Muscle layer of duodenum (tissue), 2 donors: ENCODE data around the gene AFM.

Source experiments
- H3K27ac ChIP-seq: one replicate; pipeline ENCODE4 v1.7.0; 2013; ENCODE audit warnings: mild to moderate bottlenecking, low read length
- H3K27me3 ChIP-seq: one replicate; pipeline ENCODE4 v1.7.0; 2013; ENCODE audit warnings: low read depth, mild to moderate bottlenecking, control low read depth, low read length
- H3K36me3 ChIP-seq, 2 donors: one replicate each; pipeline ENCODE4 v1.7.0; 2013; ENCODE audit warnings: low read length in 2 of 2, control low read depth in 1 of 2, mild to moderate bottlenecking in 1 of 2; ENCODE audit not compliant: insufficient read depth in 2 of 2, control insufficient read depth in 1 of 2
- H3K4me1 ChIP-seq, 2 donors: one replicate each; pipeline ENCODE4 v1.7.0; 2013; ENCODE audit warnings: low read length in 2 of 2, mild to moderate bottlenecking in 2 of 2, control low read depth in 1 of 2, moderate library complexity in 1 of 2; ENCODE audit not compliant: insufficient read depth in 2 of 2, control insufficient read depth in 1 of 2
- H3K4me3 ChIP-seq, 2 donors: one replicate each; pipeline ENCODE4 v1.7.0; 2013; ENCODE audit warnings: low read length in 2 of 2, low read depth in 1 of 2, mild to moderate bottlenecking in 1 of 2
- H3K9me3 ChIP-seq, 2 donors: one replicate each; pipeline ENCODE4 v1.7.0; 2013; ENCODE audit warnings: low read length in 2 of 2, control low read depth in 1 of 2, mild to moderate bottlenecking in 1 of 2; ENCODE audit not compliant: control insufficient read depth in 1 of 2
- donor health status: healthy.

Gene AFM

DNA sequence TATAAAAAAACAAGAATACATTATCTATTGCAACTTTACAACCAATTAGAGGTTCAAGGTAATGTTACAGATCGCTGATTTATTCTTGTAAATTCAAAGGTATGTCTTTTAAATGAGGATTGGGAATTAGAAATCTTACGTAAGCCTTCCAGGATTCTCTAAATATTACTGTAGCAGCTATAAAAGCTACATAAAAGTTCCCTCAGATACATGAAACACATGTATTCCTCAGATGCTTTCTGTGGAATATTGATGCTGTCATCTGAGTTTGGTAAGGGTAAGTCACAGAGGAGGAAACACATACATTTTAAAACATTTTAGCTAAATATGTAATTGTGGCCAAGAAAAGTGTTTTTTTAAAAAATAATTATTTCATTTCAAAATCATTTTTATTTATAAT lies 42.1 kb upstream of the AFM start:
- Histone ChIP-seq H3K36me3 (no peaks in the 10 kb centered on the region), H3K4me3 (no peak overlapping the region), H3K4me1 (no peaks in the 10 kb centered on the region), H3K9me3 (no peaks in the 10 kb centered on the region), H3K27ac (no peak overlapping the region), H3K27me3 (no peaks in the 10 kb centered on the region)

DNA sequence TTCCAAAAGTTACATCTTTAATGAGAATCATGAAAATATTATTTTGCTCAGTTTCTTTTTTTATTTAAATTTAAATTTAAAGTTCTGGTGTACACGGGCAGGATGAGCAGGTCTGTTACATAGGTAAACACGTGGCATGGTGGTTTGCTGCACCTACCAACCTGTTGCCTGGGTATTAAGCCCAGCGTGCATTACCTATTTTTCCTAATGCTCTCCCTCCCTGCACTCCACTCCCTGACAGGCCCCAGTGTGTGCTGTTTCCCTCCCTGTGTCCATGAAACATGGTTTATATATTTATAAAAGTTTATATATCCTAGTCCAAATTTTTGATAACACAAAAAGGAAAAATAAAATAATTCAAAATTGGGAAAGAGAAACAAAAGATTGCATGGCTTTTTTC lies 41.6 kb upstream of the AFM start:
- Histone ChIP-seq H3K9me3 (no peaks in the 10 kb centered on the region), H3K27ac (no peak overlapping the region), H3K4me3 (no peak overlapping the region), H3K27me3 (no peaks in the 10 kb centered on the region), H3K36me3 (no peaks in the 10 kb centered on the region), H3K4me1 (no peaks in the 10 kb centered on the region)

DNA sequence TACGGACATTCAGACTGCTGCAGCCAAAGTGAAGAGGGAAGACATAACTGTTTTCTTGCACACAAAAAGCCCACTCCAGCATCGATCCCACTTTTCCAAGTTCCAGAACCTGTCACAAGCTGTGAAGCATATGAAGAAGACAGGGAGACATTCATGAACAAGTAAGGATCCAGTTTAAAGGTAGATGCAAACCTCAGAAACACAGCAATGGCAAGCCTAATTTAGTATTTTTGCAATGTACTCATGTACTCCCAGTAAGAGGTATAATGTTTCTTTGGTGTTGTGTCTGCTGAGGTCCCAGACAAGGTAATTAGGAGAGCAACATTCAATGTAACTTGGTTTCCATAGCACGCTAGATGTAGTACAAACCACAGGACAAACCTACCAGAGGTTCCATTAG lies 40.9 kb upstream of the AFM start:
- no peak overlapping the region for H3K4me3 ChIP-seq
- no peaks in the 10 kb centered on the region for H3K9me3 ChIP-seq
- no peaks in the 10 kb centered on the region for H3K36me3 ChIP-seq
- no peak overlapping the region for H3K27ac ChIP-seq
- H3K4me1 ChIP-seq: no peaks in the 10 kb centered on the region
- no peaks in the 10 kb centered on the region for H3K27me3 ChIP-seq

DNA sequence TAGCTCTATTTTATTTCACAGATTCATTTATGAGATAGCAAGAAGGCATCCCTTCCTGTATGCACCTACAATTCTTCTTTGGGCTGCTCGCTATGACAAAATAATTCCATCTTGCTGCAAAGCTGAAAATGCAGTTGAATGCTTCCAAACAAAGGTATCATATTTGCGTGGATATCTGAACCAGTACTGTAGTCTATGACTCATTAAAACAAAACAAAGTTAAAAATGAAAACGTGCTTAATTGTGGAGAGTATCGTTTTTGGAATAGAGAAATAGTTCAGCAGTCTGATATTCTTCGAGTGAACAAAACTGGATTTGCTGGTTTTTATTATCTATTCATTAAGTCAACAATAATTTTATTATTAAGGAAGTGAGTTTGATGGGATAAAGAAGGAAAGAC lies 39.3 kb upstream of the AFM start:
- Histone ChIP-seq H3K27me3 (no peaks in the 10 kb centered on the region), H3K9me3 (no peaks in the 10 kb centered on the region), H3K36me3 (no peaks in the 10 kb centered on the region), H3K27ac (no peak overlapping the region), H3K4me1 (no peaks in the 10 kb centered on the region), H3K4me3 (no peak overlapping the region)

DNA sequence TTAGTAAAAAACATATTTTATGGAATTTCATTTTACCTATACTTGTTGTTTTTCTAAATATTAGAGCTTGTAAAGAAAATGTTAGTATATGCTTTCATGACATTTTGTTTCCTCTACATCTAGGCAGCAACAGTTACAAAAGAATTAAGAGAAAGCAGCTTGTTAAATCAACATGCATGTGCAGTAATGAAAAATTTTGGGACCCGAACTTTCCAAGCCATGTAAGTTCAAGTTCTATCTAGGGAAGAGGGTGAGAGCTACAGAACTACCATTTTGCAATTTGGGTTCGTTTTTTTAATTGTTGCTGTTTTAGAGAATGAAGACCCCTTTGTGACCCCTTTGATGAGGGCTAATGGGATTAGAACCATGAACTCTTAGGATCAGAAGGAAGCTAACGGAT lies 38.3 kb upstream of the AFM start:
- no peak overlapping the region for H3K27ac ChIP-seq
- H3K4me3 ChIP-seq: no peak overlapping the region
- no peaks in the 10 kb centered on the region for H3K27me3 ChIP-seq
- H3K9me3 ChIP-seq: no peaks in the 10 kb centered on the region
- no peaks in the 10 kb centered on the region for H3K4me1 ChIP-seq
- H3K36me3 ChIP-seq: no peaks in the 10 kb centered on the region

GRCh38 chr4:73445383-73446335 lies 35.9 kb upstream of the AFM start:
- no peaks in the 10 kb centered on the region for H3K27me3 ChIP-seq
- no peaks in the 10 kb centered on the region for H3K9me3 ChIP-seq
- no peak overlapping the region for H3K27ac ChIP-seq
- H3K4me3 ChIP-seq: no peak overlapping the region
- H3K4me1 ChIP-seq: no peaks in the 10 kb centered on the region
- H3K36me3 ChIP-seq: no peaks in the 10 kb centered on the region

DNA sequence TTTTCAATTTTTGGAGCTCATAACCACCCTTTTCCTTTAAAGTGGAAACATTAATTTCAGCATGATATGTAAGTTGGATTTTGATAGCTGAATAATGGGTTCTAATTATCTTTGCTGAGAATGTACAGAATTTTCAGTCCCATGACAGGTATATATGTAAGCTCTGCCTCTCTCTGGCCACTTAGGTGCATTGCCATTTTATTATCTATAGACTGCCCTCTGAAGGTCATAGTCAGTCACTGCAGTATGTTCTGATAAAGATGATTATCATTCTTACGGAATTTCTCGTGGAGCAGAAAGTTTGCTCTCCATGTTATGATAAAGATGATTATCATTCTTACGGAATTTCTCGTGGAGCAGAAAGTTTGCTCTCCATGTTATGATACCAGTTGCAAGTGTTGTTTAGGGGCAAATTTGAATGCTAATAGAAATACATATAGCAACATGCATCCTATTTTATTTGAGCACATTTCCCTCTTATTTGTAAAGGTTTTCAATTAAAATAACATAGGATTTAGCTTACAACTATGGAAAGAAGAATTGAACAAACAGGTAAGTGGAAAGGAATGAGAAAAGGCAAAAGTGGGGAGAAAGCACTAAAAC lies 35.1 kb upstream of the AFM start:
- H3K4me3 ChIP-seq: no peak overlapping the region
- no peaks in the 10 kb centered on the region for H3K4me1 ChIP-seq
- no peaks in the 10 kb centered on the region for H3K9me3 ChIP-seq
- H3K36me3 ChIP-seq: no peaks in the 10 kb centered on the region
- no peak overlapping the region for H3K27ac ChIP-seq
- H3K27me3 ChIP-seq: no peaks in the 10 kb centered on the region

DNA sequence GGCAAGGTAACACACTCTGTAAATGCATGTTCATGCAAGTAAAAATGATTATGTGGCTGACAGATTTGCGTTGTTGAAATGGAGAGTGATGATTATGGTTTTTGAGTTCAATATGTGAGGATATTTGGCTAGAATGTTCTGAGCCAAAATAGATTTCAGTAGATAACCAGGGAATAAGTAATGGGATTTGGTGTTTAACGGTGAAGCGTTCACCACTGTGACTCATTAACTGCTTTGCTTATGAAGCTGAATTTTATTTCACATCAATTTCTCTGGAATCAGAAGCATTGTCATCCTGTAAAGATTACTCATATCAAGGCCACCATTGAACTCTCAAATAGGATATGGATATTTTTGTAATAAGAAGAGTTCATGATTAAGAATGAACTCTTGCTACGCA lies 33.9 kb upstream of the AFM start:
- Histone ChIP-seq H3K9me3 (no peaks in the 10 kb centered on the region), H3K4me1 (no peaks in the 10 kb centered on the region), H3K27ac (no peak overlapping the region), H3K36me3 (no peaks in the 10 kb centered on the region), H3K27me3 (no peaks in the 10 kb centered on the region), H3K4me3 (no peak overlapping the region)

GRCh38 chr4:73448448-73449203 lies 32.9 kb upstream of the AFM start:
- no peaks in the 10 kb centered on the region for H3K27me3 ChIP-seq
- no peak overlapping the region for H3K4me3 ChIP-seq
- no peaks in the 10 kb centered on the region for H3K36me3 ChIP-seq
- no peaks in the 10 kb centered on the region for H3K9me3 ChIP-seq
- H3K4me1 ChIP-seq: no peaks in the 10 kb centered on the region
- H3K27ac ChIP-seq: no peak overlapping the region

GRCh38 chr4:73450398-73451004 lies 31.0 kb upstream of the AFM start:
- Histone ChIP-seq H3K4me3 (no peak overlapping the region), H3K4me1 (no peaks in the 10 kb centered on the region), H3K27ac (no peak overlapping the region)

DNA sequence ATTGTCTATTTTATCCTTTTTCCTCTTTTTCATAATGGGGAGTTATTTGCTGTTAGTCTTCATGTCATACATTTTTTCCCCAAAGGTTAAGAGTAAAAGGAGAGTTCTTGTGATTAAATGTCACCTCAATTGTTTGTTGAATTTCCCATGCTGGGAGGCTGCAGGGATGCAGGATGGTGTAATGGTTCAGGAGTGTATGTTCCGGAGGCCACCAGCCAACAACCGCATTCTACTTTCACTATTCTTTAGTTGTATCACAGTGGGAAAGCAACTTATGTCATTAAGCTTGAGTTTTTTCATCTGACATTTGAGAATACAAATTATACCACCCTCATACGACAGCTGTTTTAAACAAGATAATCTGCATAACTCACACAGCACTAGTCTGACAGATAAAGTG lies 30.1 kb upstream of the AFM start:
- H3K27ac ChIP-seq: no peak overlapping the region
- no peak overlapping the region for H3K4me3 ChIP-seq
- no peaks in the 10 kb centered on the region for H3K9me3 ChIP-seq
- H3K27me3 ChIP-seq: no peaks in the 10 kb centered on the region
- H3K4me1 ChIP-seq: no peaks in the 10 kb centered on the region
- no peaks in the 10 kb centered on the region for H3K36me3 ChIP-seq

More at GRCh38 chr4:73450398-73451004, 31.0 kb upstream of the AFM start:
- H3K9me3 ChIP-seq: no peaks in the 10 kb centered on the region
- H3K36me3 ChIP-seq: no peaks in the 10 kb centered on the region
- no peaks in the 10 kb centered on the region for H3K27me3 ChIP-seq
